Retina (tissue), 1 donor: Measurements from ENCODE around the gene EPB41L1.
"Not testable (repeated sequence)": the region's sequence is repeated elsewhere in the genome, so short reads cannot be mapped to it uniquely, and the experiment has no call there.

ENCODE experiments used
- DNase-seq: peaks from one replicate; pipeline ENCODE4 v3.0.0-alpha.2; 2016

Gene EPB41L1

GRCh38 chr20:36126836-36127527, 27.6 kb upstream of the EPB41L1 start:
- peak; percentile 23 for DNase-seq

- no peak for DNase-seq
Observed at GRCh38 chr20:36128463-36129159, 25.9 kb upstream of the EPB41L1 start.

DNA sequence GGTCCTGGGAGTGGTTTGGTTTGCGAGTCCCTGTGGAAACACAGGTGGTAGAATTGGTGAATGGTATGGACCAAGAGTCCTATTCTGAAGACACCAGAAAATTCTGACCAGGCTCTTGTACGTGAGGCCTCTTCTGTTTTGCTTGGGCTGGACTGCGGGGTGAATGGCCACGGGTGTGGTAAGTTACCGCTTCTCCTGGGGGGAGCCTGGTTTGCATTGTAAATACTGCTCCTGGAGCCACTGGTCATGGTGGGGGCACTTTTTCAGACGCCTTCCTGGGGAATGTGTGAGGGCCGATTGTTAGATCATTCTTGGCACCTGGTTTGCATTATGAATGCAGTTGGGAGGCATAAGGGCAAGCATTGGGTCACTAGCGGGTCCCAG, 25.4 kb upstream of the EPB41L1 start:
- no peak for DNase-seq

GRCh38 chr20:36130390-36130789, 24.1 kb upstream of the EPB41L1 start:
- DNase-seq, result no peak

DNA sequence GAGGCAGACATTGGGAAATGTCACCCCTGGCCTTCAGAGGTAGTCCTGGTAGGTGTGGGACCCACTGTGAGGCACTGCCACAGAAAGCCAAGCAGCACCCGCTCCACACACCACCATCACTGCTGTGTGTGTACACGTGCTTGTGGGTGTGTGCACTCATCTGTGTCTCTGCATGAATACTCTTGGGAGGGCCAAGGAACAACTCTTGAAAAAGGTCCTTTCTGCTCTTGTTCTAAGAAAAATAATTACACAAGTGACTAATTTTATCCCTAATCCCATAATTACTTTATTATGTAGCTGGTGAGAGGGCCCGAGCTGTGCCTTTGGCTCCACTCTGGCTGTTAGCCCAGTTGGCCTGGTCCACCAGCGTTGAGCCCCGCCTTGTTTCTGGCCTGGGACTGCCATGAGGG, 21.7 kb upstream of the EPB41L1 start:
- no peak for DNase-seq

DNA sequence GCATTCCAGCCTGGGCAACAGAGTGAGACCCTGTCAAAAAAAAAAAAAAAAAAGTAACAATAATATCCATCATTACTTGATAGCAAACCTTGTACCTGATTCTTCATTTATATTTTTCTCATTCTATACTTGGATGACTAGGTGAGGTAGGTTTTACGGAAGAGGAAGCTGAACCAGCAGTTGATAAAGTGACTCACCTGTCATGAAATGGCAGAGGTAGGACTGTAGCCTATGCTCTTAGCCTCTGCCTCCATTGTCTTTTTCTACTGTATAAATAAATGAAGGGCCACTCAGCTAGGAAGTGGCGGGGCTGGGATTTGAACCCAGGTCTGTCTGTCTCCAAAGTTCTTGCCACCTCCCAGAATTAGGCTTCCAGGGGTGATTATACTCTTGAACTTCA, 20.7 kb upstream of the EPB41L1 start:
- no peak for DNase-seq

GRCh38 chr20:36135159-36135558, 19.4 kb upstream of the EPB41L1 start:
- DNase-seq, result no peak

GRCh38 chr20:36135821-36136220, 18.7 kb upstream of the EPB41L1 start:
- no peak for DNase-seq

GRCh38 chr20:36137313-36137712, 17.2 kb upstream of the EPB41L1 start:
- DNase-seq, result not testable (repeated sequence)

- DNase-seq, result no peak
Observed at GRCh38 chr20:36141310-36141709, 13.2 kb upstream of the EPB41L1 start.

- no peak for DNase-seq
Observed at GRCh38 chr20:36144336-36144735, 10.2 kb upstream of the EPB41L1 start.

- DNase-seq, result no peak
Observed at GRCh38 chr20:36145877-36146707, 8.4 kb upstream of the EPB41L1 start.

DNA sequence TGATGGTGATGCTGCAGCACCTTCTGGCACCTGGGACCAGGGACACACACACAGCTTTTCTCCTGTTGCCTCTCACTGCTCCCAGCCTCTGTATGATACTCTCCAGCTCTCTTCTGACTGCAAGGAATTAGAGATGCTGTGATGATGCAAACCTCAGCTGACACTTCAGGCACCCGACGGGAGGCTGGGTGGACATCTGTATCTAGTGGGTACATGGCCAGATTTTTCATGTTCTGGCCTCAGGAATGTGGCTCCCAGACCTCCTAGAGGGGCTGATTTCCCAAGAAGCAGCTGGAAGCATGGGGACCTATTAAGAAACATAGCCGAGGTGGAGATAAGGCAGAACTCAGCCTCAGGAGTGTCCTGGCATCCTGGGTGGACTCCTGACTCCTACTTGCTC, 6.8 kb upstream of the EPB41L1 start:
- DNase-seq, result no peak

- DNase-seq, result no peak
Observed at GRCh38 chr20:36148439-36148838, 6.1 kb upstream of the EPB41L1 start.

DNA sequence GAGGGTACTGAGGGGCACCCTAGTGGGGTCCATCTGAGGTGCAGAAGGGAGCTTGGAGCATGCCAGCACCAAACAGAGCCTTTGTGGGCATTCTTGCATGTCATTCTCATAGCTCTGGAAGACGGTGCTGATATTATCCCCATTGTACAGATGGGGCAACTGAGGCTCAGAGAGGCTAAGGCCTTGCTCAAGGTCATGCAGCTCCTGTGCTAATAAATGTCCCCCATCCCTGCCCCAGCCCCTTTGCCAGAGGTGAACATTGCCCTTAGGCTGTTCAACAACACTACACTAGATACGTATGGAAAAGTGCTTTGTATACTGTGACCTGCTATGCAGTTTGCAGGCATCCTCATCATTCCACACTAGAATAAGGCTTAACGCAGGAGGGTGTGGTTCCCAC, 5.5 kb upstream of the EPB41L1 start:
- DNase-seq, result no peak

DNA sequence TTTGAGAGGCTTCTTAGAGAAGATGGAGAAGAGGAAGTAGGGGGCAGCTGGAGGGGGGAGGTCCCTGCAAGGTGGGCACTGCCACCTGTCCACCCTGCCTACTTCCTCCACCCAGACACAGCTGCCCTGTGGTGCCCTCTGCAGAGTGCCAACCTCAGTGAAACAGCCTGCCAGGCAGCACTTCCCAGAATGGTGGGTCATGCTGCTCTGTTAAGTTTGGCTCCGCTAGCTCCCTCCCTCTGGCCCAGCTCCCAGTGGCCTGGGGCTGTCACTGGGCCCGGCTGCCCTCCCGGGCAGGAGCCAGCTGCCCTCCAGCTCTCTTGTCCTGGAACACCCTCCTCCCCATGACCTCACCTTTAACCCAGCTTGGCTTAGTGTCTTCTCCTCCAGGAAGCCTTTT, 5.1 kb upstream of the EPB41L1 start:
- no peak for DNase-seq

DNA sequence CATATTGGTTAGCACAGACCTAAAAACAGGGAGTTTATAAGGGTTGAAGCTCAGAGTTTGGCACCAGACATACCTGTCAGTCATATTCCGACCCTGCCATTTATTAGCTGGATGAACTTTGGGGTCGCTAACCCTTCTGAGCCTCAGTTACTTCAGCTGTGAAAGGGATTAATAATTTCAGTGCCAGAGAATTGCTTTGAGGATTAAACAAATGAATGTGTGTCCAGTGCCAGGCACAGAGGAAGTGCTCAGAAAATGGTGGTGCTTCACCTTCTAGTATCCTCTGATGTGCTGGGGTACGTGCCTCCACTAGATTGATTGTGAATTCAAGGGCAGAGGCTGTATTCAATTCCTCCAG, 4.1 kb upstream of the EPB41L1 start:
- no peak for DNase-seq

DNA sequence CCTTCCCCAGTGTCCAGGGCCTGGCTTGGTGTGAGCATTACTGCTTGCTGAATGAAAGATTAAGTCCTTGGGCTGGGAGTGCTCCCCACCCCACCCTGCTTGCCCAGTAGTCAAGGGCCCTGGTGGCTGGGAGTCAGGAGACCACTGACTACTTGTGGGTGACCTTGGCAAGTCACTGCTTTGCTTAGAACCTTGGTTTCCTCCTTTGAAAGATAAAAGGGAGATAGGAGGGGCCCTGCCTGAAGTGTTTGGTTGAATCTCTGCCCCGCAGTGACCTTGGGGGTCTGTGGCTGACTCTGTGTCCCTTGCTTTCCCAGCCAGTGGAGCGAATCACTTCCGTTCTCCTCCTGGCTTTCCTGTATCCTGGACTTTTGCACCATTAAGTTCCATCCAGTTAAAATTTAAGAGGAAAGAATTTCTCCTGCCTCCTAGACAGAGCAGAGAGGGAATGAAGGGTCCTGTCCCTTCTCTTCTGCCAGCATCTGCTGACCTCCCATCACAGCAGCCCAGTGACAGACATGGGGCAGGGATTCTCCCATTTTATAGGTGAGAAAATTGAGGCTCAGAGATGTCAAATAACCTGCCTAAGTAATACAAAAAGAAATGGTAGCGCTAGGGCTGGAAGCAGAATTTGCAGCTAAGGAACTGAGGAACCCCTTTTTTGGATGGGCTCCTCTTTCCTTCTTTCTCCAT, 3.5 kb upstream of the EPB41L1 start:
- DNase-seq, result no peak

DNA sequence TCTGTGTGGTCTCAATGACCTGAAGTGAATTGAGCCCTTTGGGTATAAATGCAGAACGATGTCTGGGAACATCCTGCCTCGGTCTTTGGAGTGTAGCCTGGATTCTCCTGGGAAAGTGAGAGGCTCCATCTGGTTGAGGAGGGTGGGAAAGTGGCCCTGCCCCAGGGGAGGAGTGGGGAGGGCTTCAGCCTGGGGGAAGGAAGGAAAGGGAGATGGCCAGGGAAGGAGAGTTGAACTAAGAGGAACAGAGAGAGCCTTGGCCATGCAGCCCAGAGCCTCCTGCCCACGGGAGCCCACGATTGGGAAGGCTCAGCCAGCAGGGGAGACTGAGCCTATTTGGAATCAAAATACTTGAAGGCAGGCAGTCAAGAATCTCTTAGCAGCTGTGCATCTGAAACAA, 2.3 kb upstream of the EPB41L1 start:
- DNase-seq, result no peak

GRCh38 chr20:36153204-36153603, 1.3 kb upstream of the EPB41L1 start:
- DNase-seq, result no peak

GRCh38 chr20:36153736-36154699, 522 bp upstream of the EPB41L1 start:
- DNase-seq, result peak; percentile 74

DNA sequence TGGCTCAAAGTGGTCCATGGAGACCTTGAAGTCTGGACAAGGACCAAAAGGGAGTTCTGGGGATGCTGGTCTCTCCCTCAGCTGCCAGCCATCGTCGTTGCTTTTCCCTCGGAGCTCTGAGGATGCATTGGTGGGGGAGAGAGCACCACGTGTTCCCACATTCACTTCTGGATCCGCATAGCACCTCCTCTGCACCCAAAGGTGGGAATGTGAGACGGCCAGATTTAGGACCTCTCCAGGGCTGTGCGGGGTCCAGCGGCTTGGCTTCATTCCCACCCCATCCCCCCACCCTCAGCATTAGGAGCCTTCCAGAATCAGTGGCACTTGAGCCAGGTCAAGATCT, 1.1 kb downstream of the EPB41L1 start:
- DNase-seq, result no peak
